PC-9 (cell line): ENCODE results near the gene PCDHA13. TPM values are rescaled to one million over a fixed set of nuclear protein-coding genes. Genes with fewer than 3 reads are reported as not detected.
"Not testable (repeated sequence)": the region's sequence is repeated elsewhere in the genome, so short reads cannot be mapped to it uniquely, and the experiment has no call there.

Source experiments
- Bru-seq: library from RNA; stranded (reverse); fragments of 400-500 nt; gene quantifications from one replicate; lab custom pipeline; 2021; lab: Mats Ljungman, UMichigan
- BruChase-seq, 2 experiments: library from RNA; stranded (reverse); fragments of 400-500 nt; gene quantifications; one replicate each; lab custom pipeline; 2021; lab: Mats Ljungman, UMichigan
- BruUV-seq: library from RNA; stranded (reverse); fragments of 400-500 nt; replicated peaks from 2 replicates; lab custom pipeline; 2021; lab: Mats Ljungman, UMichigan
- CTCF ChIA-PET: fragments of 300-600 bp; sonication (Branson Sonifier 250); formaldehyde crosslinking; loops from one replicate; lab custom pipeline; 2022; ENCODE audit warnings: antibody characterized with exemption; lab: Charles Lee
- POLR2A ChIA-PET: fragments of 300-600 bp; sonication (Branson Sonifier 250); formaldehyde crosslinking; loops from one replicate; lab custom pipeline; 2022; ENCODE audit warnings: antibody characterized with exemption; ENCODE audit not compliant: unreplicated experiment; lab: Charles Lee
- DNase-seq, 2 experiments: peaks; one replicate each; pipeline versions ENCODE4 v3.0.0 to v3.0.0-alpha.2; 2015 to 2022; ENCODE audit warnings: mixed read lengths in 1 of 2
- H2AFZ ChIP-seq: fragments of 200-600 bp; sonication (generic); 2 replicates; pipeline ENCODE4 v1.8.1; 2017; ENCODE audit warnings: antibody characterized with exemption
- H3F3A ChIP-seq: fragments of 200-600 bp; sonication (generic); 2 replicates; pipeline ENCODE4 v1.8.1; 2017; ENCODE audit warnings: antibody characterized with exemption, mild to moderate bottlenecking, low read depth; ENCODE audit not compliant: insufficient read depth
- H3K27ac ChIP-seq: fragments of 200-600 bp; sonication (generic); 2 replicates; pipeline ENCODE4 v1.6.1; 2016; ENCODE audit warnings: mixed run types
- H3K27me3 ChIP-seq: fragments of 200-600 bp; sonication (generic); 2 replicates; pipeline ENCODE4 v1.6.1; 2016; ENCODE audit warnings: low read depth, mixed run types; ENCODE audit not compliant: insufficient read depth
- H3K36me3 ChIP-seq: fragments of 200-600 bp; sonication (generic); 2 replicates; pipeline ENCODE4 v1.6.1; 2016; ENCODE audit warnings: low read depth, mixed run types
- H3K4me1 ChIP-seq: fragments of 200-600 bp; sonication (generic); replicated peaks from 2 replicates; pipeline ENCODE4 v1.6.1; 2016; ENCODE audit warnings: mixed run types; ENCODE audit not compliant: insufficient read depth
- H3K4me2 ChIP-seq: fragments of 200-600 bp; sonication (generic); 2 replicates; pipeline ENCODE4 v1.6.1; 2017; ENCODE audit warnings: mixed run types
- H3K4me3 ChIP-seq: fragments of 200-600 bp; sonication (generic); 2 replicates; pipeline ENCODE4 v1.6.1; 2016; ENCODE audit warnings: mixed run types
- H3K79me2 ChIP-seq: fragments of 200-600 bp; sonication (generic); 2 replicates; pipeline ENCODE4 v1.6.1; 2017; ENCODE audit warnings: low read depth, mixed run types
- H3K9me2 ChIP-seq: fragments of 200-600 bp; sonication (generic); 2 replicates; pipeline ENCODE4 v1.8.1; 2017; ENCODE audit warnings: mild to moderate bottlenecking; ENCODE audit not compliant: insufficient read depth
- H3K9me3 ChIP-seq: fragments of 200-600 bp; sonication (generic); 2 replicates; pipeline ENCODE4 v1.8.1; 2016; ENCODE audit warnings: low read depth; ENCODE audit not compliant: insufficient read depth
- H4K20me1 ChIP-seq: fragments of 200-600 bp; sonication (generic); 2 replicates; pipeline ENCODE4 v1.8.1; 2017; ENCODE audit not compliant: insufficient read depth
- EZH2 ChIP-seq: fragments of 200-600 bp; sonication (generic); IDR thresholded peaks from 2 replicates; pipeline ENCODE4 v1.8.0; 2017; ENCODE audit warnings: antibody characterized with exemption, low read depth
- intact Hi-C: fragments of 100-400 bp; cut with micrococcal nuclease; formaldehyde crosslinking; loops from one replicate; pipeline ENCODE4 v1.10.0; 2022; ENCODE audit not compliant: unreplicated experiment
- long read RNA-seq: library from polyadenylated mRNA; stranded (forward); transcript quantifications from one replicate; pipeline ENCODE4 v2.0.0, GENCODE V29; 2022
- total RNA-seq: library from RNA; stranded (reverse); gene quantifications from 2 replicates; pipeline ENCODE4 v1.2.3, GENCODE V29; 2021
- TF ChIP-seq, protein P1 (sequence below): fragments of 200-600 bp; sonication (generic); conservative IDR thresholded peaks from 2 replicates; pipeline ENCODE4 v1.6.1; 2017; ENCODE audit warnings: mixed run types, antibody characterized with exemption, mild to moderate bottlenecking, moderate library complexity

Gene PCDHA13, protein sequence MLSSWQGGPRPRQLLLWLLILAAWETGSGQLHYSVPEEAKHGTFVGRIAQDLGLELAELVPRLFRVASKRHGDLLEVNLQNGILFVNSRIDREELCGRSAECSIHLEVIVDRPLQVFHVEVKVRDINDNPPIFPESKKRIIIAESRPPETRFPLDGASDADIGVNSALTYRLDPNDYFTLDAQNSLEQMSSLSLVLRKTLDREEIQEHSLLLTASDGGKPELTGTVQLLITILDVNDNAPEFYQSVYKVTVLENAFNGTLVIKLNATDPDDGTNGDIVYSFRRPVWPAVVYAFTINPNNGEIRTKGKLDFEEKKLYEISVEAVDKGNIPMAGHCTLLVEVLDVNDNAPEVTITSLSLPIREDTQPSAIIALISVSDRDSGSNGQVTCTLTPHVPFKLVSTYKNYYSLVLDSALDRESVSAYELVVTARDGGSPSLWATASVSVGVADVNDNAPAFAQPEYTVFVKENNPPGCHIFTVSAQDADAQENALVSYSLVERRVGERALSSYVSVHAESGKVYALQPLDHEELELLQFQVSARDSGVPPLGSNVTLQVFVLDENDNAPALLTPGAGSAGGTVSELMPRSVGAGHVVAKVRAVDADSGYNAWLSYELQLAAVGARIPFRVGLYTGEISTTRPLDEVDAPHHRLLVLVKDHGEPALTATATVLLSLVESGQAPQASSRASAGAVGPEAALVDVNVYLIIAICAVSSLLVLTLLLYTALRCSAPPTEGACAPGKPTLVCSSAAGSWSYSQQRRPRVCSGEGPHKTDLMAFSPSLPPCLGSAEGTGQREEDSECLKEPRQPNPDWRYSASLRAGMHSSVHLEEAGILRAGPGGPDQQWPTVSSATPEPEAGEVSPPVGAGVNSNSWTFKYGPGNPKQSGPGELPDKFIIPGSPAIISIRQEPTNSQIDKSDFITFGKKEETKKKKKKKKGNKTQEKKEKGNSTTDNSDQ
- total RNA-seq (not detected in 2 replicates), Bru-seq, nascent RNA (not detected), BruChase-seq, experiment 1, labeled RNA remaining after a 2-hour chase (not detected), BruChase-seq, experiment 2, labeled RNA remaining after a 6-hour chase (not detected)
- long read RNA-seq, partial matches to known transcripts: 0 of 3 reads
- long read RNA-seq, other reads (novel, unspliced or antisense): 3 of 3 reads

DNA sequence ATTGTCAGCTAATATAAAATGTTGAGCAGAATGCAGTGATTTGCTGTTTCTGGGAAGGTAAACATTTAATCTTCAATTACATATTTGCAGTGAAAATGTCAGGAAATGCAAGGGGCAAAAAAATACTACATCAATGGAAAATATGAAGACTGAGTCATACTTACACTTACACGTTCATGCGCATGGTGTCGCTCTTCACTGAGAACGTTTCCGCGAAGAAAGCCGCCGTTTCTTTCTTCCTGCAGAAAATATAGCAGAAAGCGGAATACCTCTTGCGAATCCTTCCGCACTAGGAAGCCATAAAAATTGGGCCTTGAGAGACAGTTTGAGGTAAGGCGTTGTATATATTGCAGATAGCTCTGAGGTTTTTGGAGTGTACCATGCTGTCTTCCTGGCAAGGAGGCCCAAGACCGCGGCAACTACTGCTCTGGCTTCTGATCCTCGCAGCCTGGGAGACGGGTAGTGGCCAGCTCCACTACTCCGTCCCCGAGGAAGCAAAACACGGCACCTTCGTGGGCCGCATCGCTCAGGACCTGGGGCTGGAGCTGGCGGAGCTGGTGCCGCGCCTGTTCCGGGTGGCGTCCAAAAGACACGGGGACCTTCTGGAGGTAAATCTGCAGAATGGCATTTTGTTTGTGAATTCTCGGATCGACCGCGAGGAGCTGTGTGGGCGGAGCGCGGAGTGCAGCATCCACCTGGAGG is at the start of gene PCDHA13:
TSS of gene PCDHA13 (plus strand) at position 236 of the 702 bp plus-strand sequence. CDS start at position 381, 145 bp downstream.
- ChIA-PET CTCF (interaction anchor here (0.9 kb wide), 1 partner anchor 158 kb away, joined by 5 read pairs; no protein-coding TSS in a partner anchor), POLR2A (no interaction called here)
- no peaks in the 10 kb centered on the region for H4K20me1 ChIP-seq
- H3K36me3 ChIP-seq: no peaks in the 10 kb centered on the region
- no peaks in the 10 kb centered on the region for H3K79me2 ChIP-seq
- no TSS peak for BruUV-seq
- H3K9me2 ChIP-seq: no peaks in the 10 kb centered on the region; the same call in 1 of the 2 replicates
- no peak within 1 kb of the TSS for H2AFZ ChIP-seq
- H3K4me1 ChIP-seq: no peaks in the 10 kb centered on the region
- peaks cover 6% of the 10 kb centered on the region for H3K9me3 ChIP-seq
- no peak within 1 kb of the TSS for H3K4me3 ChIP-seq
- no peaks in the 10 kb centered on the region for H3K27me3 ChIP-seq
- intact Hi-C loops: loop anchor here (1.0 to 5.0 kb wide), 2 partner anchors 40 to 158 kb away; no protein-coding TSS in a partner anchor
- no peak within 1 kb of the TSS for H3K4me2 ChIP-seq
- no peak for TF ChIP-seq EZH2
- TF ChIP-seq, protein P1, sequence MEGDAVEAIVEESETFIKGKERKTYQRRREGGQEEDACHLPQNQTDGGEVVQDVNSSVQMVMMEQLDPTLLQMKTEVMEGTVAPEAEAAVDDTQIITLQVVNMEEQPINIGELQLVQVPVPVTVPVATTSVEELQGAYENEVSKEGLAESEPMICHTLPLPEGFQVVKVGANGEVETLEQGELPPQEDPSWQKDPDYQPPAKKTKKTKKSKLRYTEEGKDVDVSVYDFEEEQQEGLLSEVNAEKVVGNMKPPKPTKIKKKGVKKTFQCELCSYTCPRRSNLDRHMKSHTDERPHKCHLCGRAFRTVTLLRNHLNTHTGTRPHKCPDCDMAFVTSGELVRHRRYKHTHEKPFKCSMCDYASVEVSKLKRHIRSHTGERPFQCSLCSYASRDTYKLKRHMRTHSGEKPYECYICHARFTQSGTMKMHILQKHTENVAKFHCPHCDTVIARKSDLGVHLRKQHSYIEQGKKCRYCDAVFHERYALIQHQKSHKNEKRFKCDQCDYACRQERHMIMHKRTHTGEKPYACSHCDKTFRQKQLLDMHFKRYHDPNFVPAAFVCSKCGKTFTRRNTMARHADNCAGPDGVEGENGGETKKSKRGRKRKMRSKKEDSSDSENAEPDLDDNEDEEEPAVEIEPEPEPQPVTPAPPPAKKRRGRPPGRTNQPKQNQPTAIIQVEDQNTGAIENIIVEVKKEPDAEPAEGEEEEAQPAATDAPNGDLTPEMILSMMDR: no peak
- no peak within 1 kb of the TSS for H3K27ac ChIP-seq
- no peak for DNase-seq
- no peaks in the 10 kb centered on the region for H3F3A ChIP-seq

DNA sequence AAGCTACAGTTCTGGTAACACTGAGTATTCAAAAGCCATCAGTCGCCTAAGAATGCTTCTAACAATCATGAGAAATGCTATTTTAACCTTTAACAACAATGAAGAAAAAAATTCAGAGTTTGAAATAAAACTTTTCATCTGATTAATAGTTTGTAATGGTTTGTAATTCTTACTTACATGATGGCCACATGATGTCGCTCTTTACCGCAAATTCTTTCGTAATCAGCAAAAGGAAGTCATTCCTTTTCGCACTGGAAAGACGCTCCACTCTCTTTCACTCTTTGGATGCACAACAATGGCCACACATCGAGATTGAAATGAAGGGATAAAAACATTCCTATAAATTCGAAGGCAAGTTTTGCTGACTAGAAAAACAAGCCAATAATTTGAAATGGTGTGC is 47.9 kb upstream of the PCDHA13 start, which contains the start of gene PCDHA7:
TSS of gene PCDHA7 (plus strand) at position 277 of the 400 bp plus-strand sequence. CDS start at position 392, 115 bp downstream.
- no peaks in the 10 kb centered on the region for H3K27me3 ChIP-seq
- BruUV-seq: no TSS peak
- intact Hi-C loops: no loop called here
- H3K9me3 ChIP-seq: no peaks in the 10 kb centered on the region; the same call in 1 of the 2 replicates
- H2AFZ ChIP-seq: no peak within 1 kb of the TSS
- H3K36me3 ChIP-seq: no peaks in the 10 kb centered on the region
- TF ChIP-seq, protein P1: 0 out of 2 replicates have a peak, but pooled peaks have one; percentile 19
- no peak for TF ChIP-seq EZH2
- no peak within 1 kb of the TSS for H3K4me2 ChIP-seq
- POLR2A ChIA-PET: no interaction called here
- H3K27ac ChIP-seq: no peak within 1 kb of the TSS
- H3F3A ChIP-seq: no peaks in the 10 kb centered on the region
- CTCF ChIA-PET: no interaction called here
- no peaks in the 10 kb centered on the region for H4K20me1 ChIP-seq
- no peak for DNase-seq
- H3K9me2 ChIP-seq: no peaks in the 10 kb centered on the region
- no peak within 1 kb of the TSS for H3K4me3 ChIP-seq
- no peaks in the 10 kb centered on the region for H3K79me2 ChIP-seq
- no peaks in the 10 kb centered on the region for H3K4me1 ChIP-seq

DNA sequence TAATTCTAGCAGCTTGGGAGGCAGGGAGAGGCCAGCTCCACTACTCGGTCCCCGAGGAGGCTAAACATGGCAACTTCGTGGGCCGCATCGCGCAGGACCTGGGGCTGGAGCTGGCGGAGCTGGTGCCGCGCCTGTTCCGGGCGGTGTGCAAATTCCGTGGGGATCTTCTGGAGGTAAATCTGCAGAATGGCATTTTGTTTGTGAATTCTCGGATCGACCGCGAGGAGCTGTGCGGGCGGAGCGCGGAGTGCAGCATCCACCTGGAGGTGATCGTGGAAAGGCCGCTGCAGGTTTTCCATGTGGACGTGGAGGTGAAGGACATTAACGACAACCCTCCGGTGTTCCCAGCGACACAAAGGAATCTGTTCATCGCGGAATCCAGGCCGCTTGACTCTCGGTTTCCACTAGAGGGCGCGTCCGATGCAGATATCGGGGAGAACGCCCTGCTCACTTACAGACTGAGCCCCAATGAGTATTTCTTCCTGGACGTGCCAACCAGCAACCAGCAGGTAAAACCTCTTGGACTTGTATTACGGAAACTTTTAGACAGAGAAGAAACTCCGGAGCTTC is 47.4 kb upstream of the PCDHA13 start:
- POLR2A ChIA-PET, H4K20me1 ChIP-seq, H3K4me3 ChIP-seq, BruUV-seq, H3K4me1 ChIP-seq, H3K9me3 ChIP-seq, H3K79me2 ChIP-seq, H3K9me2 ChIP-seq, H3F3A ChIP-seq, DNase-seq, CTCF ChIA-PET, H2AFZ ChIP-seq, H3K36me3 ChIP-seq, H3K27ac ChIP-seq, intact Hi-C loops, H3K4me2 ChIP-seq, H3K27me3 ChIP-seq: not testable (repeated sequence)
